Astrocyte (in vitro differentiated cells and primary cell): ENCODE data around the gene OR4C5.
"Not testable (repeated sequence)": the region's sequence is repeated elsewhere in the genome, so short reads cannot be mapped to it uniquely, and the experiment has no call there.

Experiments
- EZH2 ChIP-seq: IDR thresholded peaks from 2 replicates; pipeline ENCODE4 v1.6.1; 2012; ENCODE audit warnings: mild to moderate bottlenecking, low read length, inconsistent platforms; ENCODE audit not compliant: insufficient read depth
- TF ChIP-seq, protein P1 (sequence below): IDR thresholded peaks from 2 replicates; pipeline ENCODE4 v1.5.1; 2011; ENCODE audit warnings: low read depth, mild to moderate bottlenecking, inconsistent platforms, low read length, moderate library complexity; ENCODE audit not compliant: insufficient read depth

DNA sequence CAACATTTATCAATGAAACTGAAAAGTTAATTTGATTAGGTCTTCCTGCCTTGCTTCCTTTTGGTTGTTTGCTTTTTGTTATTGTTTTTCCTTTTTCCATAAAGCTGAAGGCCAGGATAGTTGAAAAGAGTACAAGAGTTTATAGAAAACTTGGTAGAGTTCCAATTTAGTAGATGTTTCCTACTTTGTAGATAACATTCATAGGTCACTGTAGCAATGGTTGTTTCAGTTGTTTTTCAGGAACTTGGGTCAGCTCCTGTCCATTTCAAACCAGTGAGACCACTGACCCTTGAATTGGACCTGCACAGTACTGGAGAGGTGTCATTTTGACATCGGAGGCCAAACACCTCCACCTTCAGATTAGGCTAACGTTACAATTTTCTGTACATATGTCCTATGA is 46.5 kb downstream of the OR4C5 start:
- not testable (repeated sequence) for TF ChIP-seq EZH2
- TF ChIP-seq, protein P1, sequence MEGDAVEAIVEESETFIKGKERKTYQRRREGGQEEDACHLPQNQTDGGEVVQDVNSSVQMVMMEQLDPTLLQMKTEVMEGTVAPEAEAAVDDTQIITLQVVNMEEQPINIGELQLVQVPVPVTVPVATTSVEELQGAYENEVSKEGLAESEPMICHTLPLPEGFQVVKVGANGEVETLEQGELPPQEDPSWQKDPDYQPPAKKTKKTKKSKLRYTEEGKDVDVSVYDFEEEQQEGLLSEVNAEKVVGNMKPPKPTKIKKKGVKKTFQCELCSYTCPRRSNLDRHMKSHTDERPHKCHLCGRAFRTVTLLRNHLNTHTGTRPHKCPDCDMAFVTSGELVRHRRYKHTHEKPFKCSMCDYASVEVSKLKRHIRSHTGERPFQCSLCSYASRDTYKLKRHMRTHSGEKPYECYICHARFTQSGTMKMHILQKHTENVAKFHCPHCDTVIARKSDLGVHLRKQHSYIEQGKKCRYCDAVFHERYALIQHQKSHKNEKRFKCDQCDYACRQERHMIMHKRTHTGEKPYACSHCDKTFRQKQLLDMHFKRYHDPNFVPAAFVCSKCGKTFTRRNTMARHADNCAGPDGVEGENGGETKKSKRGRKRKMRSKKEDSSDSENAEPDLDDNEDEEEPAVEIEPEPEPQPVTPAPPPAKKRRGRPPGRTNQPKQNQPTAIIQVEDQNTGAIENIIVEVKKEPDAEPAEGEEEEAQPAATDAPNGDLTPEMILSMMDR = not testable (repeated sequence)
